Pancreas (tissue), 10 donors: ENCODE data around the gene TNIP1. TPM values are rescaled to one million over a fixed set of nuclear protein-coding genes. Genes with fewer than 3 reads are reported as not detected.

ENCODE experiments used
- ATAC-seq, 4 donors: fragments of 200-7000 bp; cut with Tn5 transposase; one replicate each; pipeline versions ENCODE4 v1.8.0 to v1.9.1; 2020; ENCODE audit warnings: mild to moderate bottlenecking in 4 of 4, moderate library complexity in 4 of 4
- DNase-seq, 6 donors: peaks; one replicate each; pipeline ENCODE4 v3.0.0-alpha.2; 2020
- FAIRE-seq: peaks from 2 replicates; lab custom pipeline; 2012; peaks lifted over from hg19 to GRCh38; lab: Jason Lieb, UNC
- H3K27ac ChIP-seq, 4 donors: fragments of 200-600 bp; sonication (generic); 1 replicate in 3 of 4; 2 replicates in 1 of 4; pipeline versions ENCODE4 v1.5.0 to v1.8.0; 2020
- H3K27me3 ChIP-seq, 4 donors: fragments of 200-600 bp; one replicate each; pipeline ENCODE4 v1.8.0; 2021
- H3K36me3 ChIP-seq, 3 donors: fragments of 200-600 bp; sonication (generic) in 1 of 3; one replicate each; pipeline versions ENCODE4 v1.5.0 to v1.8.0; 2020 to 2021
- H3K4me1 ChIP-seq, 3 donors: fragments of 200-600 bp; one replicate each; pipeline ENCODE4 v1.8.0; 2021
- H3K4me3 ChIP-seq, 4 donors: fragments of 200-600 bp; sonication (generic) in 2 of 4; one replicate each; pipeline versions ENCODE4 v1.5.0 to v1.8.0; 2020 to 2021
- H3K9me3 ChIP-seq, 4 donors: fragments of 200-600 bp; one replicate each; pipeline ENCODE4 v1.8.0; 2021
- WGBS, 2 donors: extraction: QIAGEN DNeasy Blood & Tissue Kit; methylation state at CpG; one replicate each; pipeline ENCODE4 v1.1.7; 2013; 5-methylcytosine and 5-hydroxymethylcytosine counted together
- intact Hi-C, 3 donors: fragments of 100-400 bp; cut with DNase I; formaldehyde crosslinking; loops; one replicate each; pipeline versions ENCODE4 v1.11.1 to v1.14.2; 2022
- polyA plus RNA-seq, 2 donors: library from polyadenylated mRNA; stranded (reverse); fragments of 200-250 nt; gene quantifications; one replicate each; pipeline ENCODE4 v1.2.3, GENCODE V29; 2013
- total RNA-seq, 6 donors: library from RNA; stranded (reverse); fragmentation: NEBNext Ultra II Directional in 4 of 6; extraction: Animal tissue kit (Norgen Biotek cat#: 25700) in 4 of 6; gene quantifications; one replicate each; pipeline versions ENCODE4 v1.2.1 to v1.2.4, GENCODE V29; 2021 to 2023
- TF ChIP-seq, protein P1 (sequence below), 4 donors: fragments of 200-600 bp; sonication (generic) in 3 of 4; IDR thresholded peaks; one replicate each; pipeline versions ENCODE4 v1.5.0 to v1.8.0; 2021; ENCODE audit warnings: antibody characterized with exemption in 4 of 4
- donor health status: healthy with polysubstance abuse.
- donor health status: DM: no; HTN: no; CAD: no; lungs with moderate emphysema.
- donor health status: DM: no; HTN: no; CAD: no.
- donor health status: control.
- donor health status: control.
- donor health status: Bipolar disorder and iron deficiency.
- donor health status: DM: yes; HTN: yes; CAD: no.
- donor health status: DM: no; HTN: no; CAD: no.
- donor health status: DM: no; HTN: no; CAD: no.
- donor health status: DM: yes; HTN: yes; CAD: no.

Gene TNIP1
- total and polyA plus RNA-seq, 8 donors = 36.4 to 118 (median 69.3) TPM

DNA sequence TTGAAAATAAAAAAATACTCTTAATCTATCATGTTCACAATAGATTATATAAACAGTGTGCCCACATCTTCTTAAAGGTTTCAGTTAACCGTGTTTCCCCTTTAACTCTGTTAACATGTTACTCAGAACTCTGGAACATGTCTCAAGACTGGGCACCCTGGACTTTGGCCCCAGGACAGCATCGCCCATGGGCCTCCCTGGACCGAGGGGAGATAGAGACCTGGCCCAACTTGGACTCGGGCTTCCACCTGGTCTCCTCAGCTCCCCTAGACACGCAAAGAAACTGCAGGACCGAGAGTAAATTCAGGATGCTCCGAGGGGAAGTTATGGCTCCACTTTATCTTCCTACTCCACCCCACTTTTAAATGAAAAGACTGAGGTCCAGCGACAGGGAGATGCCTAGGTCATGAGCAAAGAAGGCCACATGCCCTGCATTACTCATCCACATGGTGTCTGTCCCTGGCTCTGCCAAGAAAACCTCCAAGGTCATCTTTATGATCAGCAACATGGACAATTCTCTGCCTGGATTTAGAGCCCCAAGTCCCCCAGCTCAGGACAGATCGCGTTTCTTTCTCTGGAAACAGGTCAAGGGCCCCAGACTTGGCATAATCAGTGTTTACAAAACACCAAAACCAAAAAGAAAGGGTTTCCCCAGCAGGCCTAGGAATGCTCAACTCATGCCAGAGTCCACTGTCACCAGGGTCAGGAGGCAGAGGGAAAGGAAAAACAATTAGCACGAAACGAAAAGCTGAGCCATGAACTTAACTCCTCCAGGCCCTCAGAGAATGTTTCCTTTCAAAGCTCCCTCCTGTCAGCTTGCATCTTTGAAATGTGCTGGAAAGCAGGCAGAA lies 43.0 kb downstream of the TNIP1 start:
- ATAC-seq (peak in 3 of 4 donors; percentile 19 to 36 (median 33)), DNase-seq (no peak), FAIRE-seq (no peak)
- TF ChIP-seq, protein P1, sequence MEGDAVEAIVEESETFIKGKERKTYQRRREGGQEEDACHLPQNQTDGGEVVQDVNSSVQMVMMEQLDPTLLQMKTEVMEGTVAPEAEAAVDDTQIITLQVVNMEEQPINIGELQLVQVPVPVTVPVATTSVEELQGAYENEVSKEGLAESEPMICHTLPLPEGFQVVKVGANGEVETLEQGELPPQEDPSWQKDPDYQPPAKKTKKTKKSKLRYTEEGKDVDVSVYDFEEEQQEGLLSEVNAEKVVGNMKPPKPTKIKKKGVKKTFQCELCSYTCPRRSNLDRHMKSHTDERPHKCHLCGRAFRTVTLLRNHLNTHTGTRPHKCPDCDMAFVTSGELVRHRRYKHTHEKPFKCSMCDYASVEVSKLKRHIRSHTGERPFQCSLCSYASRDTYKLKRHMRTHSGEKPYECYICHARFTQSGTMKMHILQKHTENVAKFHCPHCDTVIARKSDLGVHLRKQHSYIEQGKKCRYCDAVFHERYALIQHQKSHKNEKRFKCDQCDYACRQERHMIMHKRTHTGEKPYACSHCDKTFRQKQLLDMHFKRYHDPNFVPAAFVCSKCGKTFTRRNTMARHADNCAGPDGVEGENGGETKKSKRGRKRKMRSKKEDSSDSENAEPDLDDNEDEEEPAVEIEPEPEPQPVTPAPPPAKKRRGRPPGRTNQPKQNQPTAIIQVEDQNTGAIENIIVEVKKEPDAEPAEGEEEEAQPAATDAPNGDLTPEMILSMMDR (IDR thresholded peaks at IDR 0.05) = no peak
- no peak overlapping the region for H3K27ac ChIP-seq
- no peak overlapping the region for H3K4me3 ChIP-seq
- H3K27me3 ChIP-seq = no peaks in the 10 kb centered on the region
- peaks cover 0 to 2% (median 0%) of the 10 kb centered on the region in 3 donors for H3K4me1 ChIP-seq
- no peaks in the 10 kb centered on the region for H3K9me3 ChIP-seq
- H3K36me3 ChIP-seq = peaks cover 14 to 89% (median 44%) of the 10 kb centered on the region in 3 donors
- WGBS, 2 donors = 66 to 69% methylated on average over 12 of the region's 12 CpGs
- intact Hi-C loops = no loop called here

DNA sequence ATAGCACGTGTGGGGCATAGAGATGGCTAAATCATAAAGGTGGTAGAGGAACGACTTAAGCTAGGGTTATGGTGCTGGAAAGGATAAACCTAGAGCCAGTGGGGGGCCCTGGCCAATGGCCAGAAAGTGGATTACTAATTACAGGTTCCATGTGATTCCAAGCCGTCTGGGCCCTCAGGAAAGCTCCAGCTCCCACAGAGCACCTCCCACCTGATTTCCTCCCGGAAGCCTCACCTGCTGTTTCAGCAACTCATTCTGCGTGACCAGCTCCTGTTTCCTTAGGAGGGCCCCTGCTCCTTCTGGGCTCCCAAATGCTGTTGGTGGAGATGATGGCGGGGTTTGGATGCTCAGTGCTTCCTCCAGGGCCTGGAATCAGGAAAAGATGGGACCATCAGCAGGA lies 44.3 kb downstream of the TNIP1 start:
- no peak overlapping the region for H3K4me3 ChIP-seq
- no peak for FAIRE-seq
- H3K27ac ChIP-seq = no peak overlapping the region
- TF ChIP-seq, protein P1 (IDR thresholded peaks at IDR 0.05) = no peak
- intact Hi-C loops = no loop called here
- H3K4me1 ChIP-seq = peaks cover 0 to 2% (median 0%) of the 10 kb centered on the region in 3 donors
- WGBS, 2 donors = 73 to 79% methylated on average over 6 of the region's 6 CpGs
- DNase-seq = no peak
- no peaks in the 10 kb centered on the region for H3K27me3 ChIP-seq
- H3K36me3 ChIP-seq = peaks cover 14 to 89% (median 34%) of the 10 kb centered on the region in 3 donors
- H3K9me3 ChIP-seq = no peaks in the 10 kb centered on the region
- no peak for ATAC-seq

DNA sequence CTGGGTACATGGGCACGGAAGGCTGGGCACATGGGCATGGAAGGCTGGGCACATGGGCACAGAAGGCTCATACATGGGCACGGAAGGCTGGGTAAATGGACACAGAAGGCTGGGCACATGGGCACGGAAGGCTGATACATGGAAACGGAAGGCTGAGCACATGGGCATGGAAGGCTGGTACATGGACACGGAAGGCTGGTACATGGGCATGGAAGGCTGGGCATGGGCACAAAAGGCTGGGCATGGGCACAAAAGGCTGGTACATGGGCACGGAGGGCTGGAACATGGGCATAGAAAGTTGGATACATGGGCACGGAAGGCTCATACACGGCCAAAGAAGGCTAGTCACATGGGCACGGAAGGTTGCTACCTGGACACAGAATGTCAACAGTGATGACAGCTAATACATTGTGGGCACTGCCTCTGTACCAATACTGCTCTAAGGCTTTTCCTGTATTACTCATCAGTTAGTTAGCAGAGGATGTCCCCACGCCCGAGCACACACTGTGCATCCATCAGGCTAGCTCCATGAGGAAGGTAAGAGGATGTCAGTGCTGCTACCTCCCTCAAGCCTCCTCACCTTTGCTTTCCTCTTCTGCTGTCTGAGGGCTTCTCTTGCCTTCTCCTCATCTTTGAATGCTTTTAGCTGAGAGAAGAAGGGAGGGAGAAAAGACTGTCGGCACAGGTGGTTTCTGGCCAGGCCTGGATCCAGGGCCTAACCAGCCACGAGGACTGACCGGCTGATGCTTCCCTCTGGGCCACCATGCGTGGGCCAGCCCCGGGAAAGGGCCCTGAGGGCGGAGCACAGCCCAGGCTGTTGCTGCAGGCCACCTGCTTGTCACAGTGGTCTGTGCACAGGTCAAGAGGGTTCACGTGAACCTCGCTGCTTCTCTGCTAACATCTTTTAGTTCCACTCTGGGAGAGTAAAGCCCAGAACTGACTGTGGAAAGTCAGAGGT lies 46.1 kb downstream of the TNIP1 start:
- Histone ChIP-seq H3K27ac (no peak overlapping the region), H3K9me3 (no peaks in the 10 kb centered on the region), H3K36me3 (peaks cover 14 to 89% (median 43%) of the 10 kb centered on the region in 3 donors), H3K4me3 (no peak overlapping the region), H3K4me1 (peaks cover 0 to 2% (median 0%) of the 10 kb centered on the region in 3 donors), H3K27me3 (no peaks in the 10 kb centered on the region)
- WGBS, 2 donors = 93 to 95% methylated on average over 19 of the region's 19 CpGs
- no peak for FAIRE-seq
- TF ChIP-seq, protein P1 (IDR thresholded peaks at IDR 0.05) = no peak
- ATAC-seq = no peak
- DNase-seq = no peak
- intact Hi-C loops = no loop called here

DNA sequence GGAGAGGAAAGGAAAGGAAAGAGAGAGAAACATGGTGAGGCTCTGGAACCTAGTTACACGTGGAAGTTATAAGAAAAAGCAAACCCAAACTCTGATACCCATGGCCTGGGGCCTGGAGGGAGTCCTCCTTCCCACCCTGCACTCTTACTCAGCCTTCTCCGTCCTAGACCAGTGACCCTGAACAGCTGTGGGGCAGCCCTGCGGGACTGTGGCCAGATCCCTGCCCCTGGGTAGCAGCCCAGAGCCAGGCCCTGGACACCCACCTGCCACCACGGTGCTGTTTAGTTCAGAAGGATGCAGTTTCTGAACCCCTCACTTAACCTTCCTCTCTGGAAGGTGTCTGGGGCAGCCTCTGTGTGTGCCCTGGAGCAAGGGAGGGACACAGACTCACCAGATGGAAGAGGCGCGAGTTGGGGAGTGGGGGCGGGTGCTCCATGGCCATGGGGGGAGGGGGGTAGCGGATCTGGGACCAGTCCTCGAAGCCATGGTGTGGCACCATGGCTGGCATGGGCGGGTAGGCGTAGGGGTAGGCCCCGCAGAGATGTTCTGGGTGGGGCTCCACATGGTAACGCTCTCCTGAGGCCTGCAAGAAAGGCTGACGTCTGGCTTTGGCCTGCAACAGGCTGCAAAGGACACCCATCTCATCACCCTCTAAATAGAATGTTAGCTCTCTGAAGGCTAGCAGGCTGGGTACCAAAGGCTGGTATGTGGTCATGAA lies 47.5 kb downstream of the TNIP1 start:
- FAIRE-seq (no peak), DNase-seq (no peak), ATAC-seq (no peak)
- WGBS, 2 donors = 96% methylated on average over 14 of the region's 14 CpGs
- H3K9me3 ChIP-seq = no peaks in the 10 kb centered on the region
- H3K4me3 ChIP-seq = no peak overlapping the region
- peaks cover 10 to 87% (median 37%) of the 10 kb centered on the region in 3 donors for H3K36me3 ChIP-seq
- TF ChIP-seq, protein P1 (IDR thresholded peaks at IDR 0.05) = no peak
- no peak overlapping the region for H3K27ac ChIP-seq
- no peaks in the 10 kb centered on the region for H3K4me1 ChIP-seq
- H3K27me3 ChIP-seq = no peaks in the 10 kb centered on the region
- intact Hi-C loops = no loop called here
